Right cardiac atrium (tissue), 5 donors: Measurements from ENCODE around the gene GRAPL. TPM values are rescaled to one million over a fixed set of nuclear protein-coding genes. Genes with fewer than 3 reads are reported as not detected.
A peak's percentile ranks its signal among the peaks of the same experiment; 100 is the strongest.
"Not testable (repeated sequence)": the region's sequence is repeated elsewhere in the genome, so short reads cannot be mapped to it uniquely, and the experiment has no call there.

Source experiments
- ATAC-seq, 2 donors: fragments of 200-7000 bp; cut with Tn5 transposase; one replicate each; pipeline versions ENCODE4 v1.8.0 to v1.9.1; 2020; ENCODE audit warnings: moderate library complexity in 2 of 2, mild to moderate bottlenecking in 1 of 2
- DNase-seq, 3 donors: peaks; one replicate each; pipeline ENCODE4 v3.0.0-alpha.2; 2020
- H3K27ac ChIP-seq: one replicate; pipeline ENCODE4 v1.5.1; 2013; ENCODE audit warnings: mild to moderate bottlenecking, low read length, control low read depth, moderate library complexity
- H3K27me3 ChIP-seq: one replicate; pipeline ENCODE4 v1.6.1; 2013; ENCODE audit not compliant: control insufficient read depth, insufficient read depth
- H3K4me1 ChIP-seq: one replicate; pipeline ENCODE4 v1.6.1; 2013; ENCODE audit warnings: low read length; ENCODE audit not compliant: control insufficient read depth, insufficient read depth
- H3K4me3 ChIP-seq: one replicate; pipeline ENCODE4 v1.5.1; 2013; ENCODE audit warnings: low read length, control low read depth
- H3K9me3 ChIP-seq: one replicate; pipeline ENCODE4 v1.6.1; 2013; ENCODE audit warnings: low read length; ENCODE audit not compliant: control insufficient read depth
- WGBS: extraction: QIAGEN DNeasy Blood & Tissue Kit; methylation state at CpG from one replicate; pipeline ENCODE4 v1.1.7; 2013; 5-methylcytosine and 5-hydroxymethylcytosine counted together
- intact Hi-C, 4 donors: fragments of 100-400 bp; cut with DNase I; formaldehyde crosslinking; loops; one replicate each; pipeline versions ENCODE4 v1.11.0 to v1.14.0; 2022 to 2023
- polyA plus RNA-seq: library from polyadenylated mRNA; stranded (reverse); fragments of 200-250 nt; gene quantifications from one replicate; pipeline ENCODE4 v1.2.3, GENCODE V29; 2013
- total RNA-seq, 4 donors: library from RNA; stranded (reverse); fragmentation: NEBNext Ultra II Directional; extraction: Animal tissue kit (Norgen Biotek cat#: 25700); gene quantifications; one replicate each; pipeline ENCODE4 v1.2.1, GENCODE V29; 2021
- donor health status: healthy with polysubstance abuse.
- donor health status: DM: no; HTN: yes; CAD: no.
- donor health status: DM: no; HTN: no; CAD: no.
- donor health status: DM: no; HTN: yes; CAD: no; lungs with severe emphysema.
- donor health status: DM: yes; HTN: yes; CAD: no.

The GRAPL gene
- total and polyA plus RNA-seq, 5 donors, result 0.76 to 2.5 (median 1.3) TPM

DNA sequence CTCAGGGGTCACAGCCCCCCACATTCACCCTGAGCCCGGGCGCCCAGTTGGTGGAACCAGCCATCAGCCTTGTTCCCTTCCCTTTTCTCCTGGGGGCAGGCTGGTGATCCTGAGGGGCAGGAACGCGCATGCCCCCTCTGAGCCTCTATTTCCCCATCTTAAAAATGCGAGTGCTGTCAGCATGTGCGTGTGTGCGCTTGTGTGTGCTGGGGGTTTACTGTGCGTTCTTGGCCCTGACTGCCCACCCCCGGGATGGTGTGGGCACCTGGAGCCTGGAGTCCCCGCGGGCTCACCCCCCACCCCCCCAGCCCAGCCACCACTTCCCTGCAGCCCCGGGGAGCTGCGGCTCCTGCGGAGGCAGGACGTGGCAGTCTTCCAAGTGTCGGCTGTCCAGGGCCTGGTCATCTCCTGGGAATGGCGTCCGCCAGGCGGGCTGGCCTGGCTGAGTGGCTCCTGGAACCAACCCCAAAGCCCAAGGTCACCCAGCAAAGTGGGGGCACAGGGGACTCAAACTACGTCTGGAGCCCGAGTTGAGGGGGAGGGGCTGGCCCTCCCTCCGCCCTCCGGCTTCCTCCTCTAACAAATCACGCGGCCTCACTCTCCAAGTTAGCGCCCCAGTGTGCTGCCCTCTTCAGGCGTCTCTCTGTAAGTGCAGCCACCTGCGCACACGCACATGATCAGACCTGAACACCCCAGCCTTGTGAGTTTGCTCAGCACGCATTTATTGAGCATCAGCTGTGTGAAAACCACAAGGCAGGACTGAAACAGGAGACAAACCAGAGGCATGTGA lies 14.2 kb downstream of the GRAPL start:
- ATAC-seq (peak; percentile 80 to 87), DNase-seq (peak; percentile 6 to 57 (median 49))
- H3K4me3 ChIP-seq, H3K27me3 ChIP-seq, intact Hi-C loops, H3K27ac ChIP-seq, H3K4me1 ChIP-seq, H3K9me3 ChIP-seq: not testable (repeated sequence)
- 29% methylated on average over 5 of the region's 30 CpGs for WGBS

GRCh38 chr17:19142419-19142818 lies 15.0 kb downstream of the GRAPL start:
- intact Hi-C loops, H3K27me3 ChIP-seq, H3K4me1 ChIP-seq, H3K4me3 ChIP-seq, H3K9me3 ChIP-seq, H3K27ac ChIP-seq: not testable (repeated sequence)
- DNase-seq, result peak; percentile 60 to 84 (median 76)
- no CpG with 5 or more reads among the region's 4 CpGs for WGBS
- peak; percentile 71 to 72 for ATAC-seq

GRCh38 chr17:19143097-19143777 lies 15.8 kb downstream of the GRAPL start:
- ATAC-seq, result peak; percentile 3 to 6

GRCh38 chr17:19144373-19144772 lies 17.0 kb downstream of the GRAPL start:
- intact Hi-C loops, H3K27ac ChIP-seq, H3K4me1 ChIP-seq, H3K27me3 ChIP-seq, H3K4me3 ChIP-seq, H3K9me3 ChIP-seq: not testable (repeated sequence)
- DNase-seq (peak; percentile 1 to 26 (median 15)), ATAC-seq (peak; percentile 10 to 51)
- 11% methylated on average over 2 of the region's 5 CpGs for WGBS

More at GRCh38 chr17:19143097-19143777, 15.8 kb downstream of the GRAPL start:
- H3K4me1 ChIP-seq, H3K27ac ChIP-seq, H3K9me3 ChIP-seq, H3K4me3 ChIP-seq, intact Hi-C loops, DNase-seq, H3K27me3 ChIP-seq: not testable (repeated sequence)
- 40% methylated on average over 1 of the region's 5 CpGs for WGBS

GRCh38 chr17:19145471-19145870 lies 18.1 kb downstream of the GRAPL start:
- H3K4me1 ChIP-seq, H3K9me3 ChIP-seq, intact Hi-C loops, ATAC-seq, DNase-seq, H3K27me3 ChIP-seq, H3K4me3 ChIP-seq, H3K27ac ChIP-seq: not testable (repeated sequence)
- no CpG with 5 or more reads among the region's 11 CpGs for WGBS

DNA sequence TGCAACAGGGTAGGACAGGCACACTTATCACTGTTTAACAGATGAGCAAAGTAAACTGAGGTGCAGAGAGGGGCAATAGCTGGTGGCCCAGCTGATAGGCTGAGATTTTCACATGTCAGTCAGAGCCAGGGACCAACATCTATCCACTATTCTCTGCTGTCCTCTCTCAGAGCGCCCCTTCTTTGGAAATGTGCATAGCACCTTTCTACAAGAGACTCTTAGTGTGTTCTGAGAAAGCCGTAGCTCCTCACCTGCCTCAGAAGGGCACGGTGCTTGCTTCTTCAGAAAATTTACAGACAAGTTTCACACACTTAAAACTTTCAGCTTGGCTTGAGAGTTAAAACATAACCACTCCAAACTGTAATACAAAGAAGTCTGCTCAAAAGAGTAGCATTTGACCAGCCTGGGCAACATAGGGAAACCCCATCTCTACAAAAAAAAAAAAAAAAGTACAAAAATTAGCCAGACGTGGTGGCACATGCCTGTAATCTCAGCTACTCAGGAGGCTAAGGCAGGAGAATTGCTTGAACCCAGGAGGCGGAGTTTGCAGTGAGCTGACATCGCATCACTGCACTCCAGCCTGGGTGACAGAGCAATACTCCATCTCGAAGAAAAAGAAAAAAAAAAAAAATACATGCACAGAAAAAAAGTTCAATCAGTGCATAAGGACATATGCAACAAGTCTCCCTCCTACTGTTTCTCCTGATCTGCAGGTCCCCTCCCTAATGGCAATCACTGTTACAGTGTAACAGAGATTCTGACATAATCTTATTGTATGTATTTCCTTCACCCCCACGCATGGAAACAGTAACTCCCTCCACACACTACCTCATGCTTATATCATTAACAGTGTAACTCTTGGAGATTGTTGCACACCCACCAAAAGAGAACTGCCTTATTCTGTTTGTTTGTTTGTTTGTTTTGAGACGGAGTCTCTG lies 23.6 kb downstream of the GRAPL start:
- DNase-seq, result not testable (repeated sequence)

DNA sequence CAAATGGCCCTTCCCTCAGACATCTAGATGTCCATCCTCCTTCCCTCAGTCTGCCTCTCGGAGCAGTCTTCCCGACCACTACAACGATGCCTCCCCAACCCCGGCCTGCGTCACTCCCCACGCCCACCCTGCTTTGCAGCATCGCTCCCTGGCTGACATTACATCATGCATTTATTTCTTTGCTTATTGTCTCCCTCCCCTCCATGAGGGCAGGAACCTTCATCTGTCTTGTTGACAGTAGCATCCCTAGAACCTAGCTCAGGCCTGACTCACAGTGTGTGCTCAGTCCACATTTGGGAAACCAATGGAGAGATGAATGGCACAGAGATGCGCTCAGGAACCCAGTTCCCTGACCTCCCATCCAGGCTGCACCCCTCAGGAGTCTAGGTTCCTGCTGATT lies 30.2 kb downstream of the GRAPL start:
- H3K9me3 ChIP-seq, ATAC-seq, H3K4me1 ChIP-seq, intact Hi-C loops, H3K27me3 ChIP-seq, H3K27ac ChIP-seq, DNase-seq, H3K4me3 ChIP-seq: not testable (repeated sequence)
- WGBS, result no CpG with 5 or more reads among the region's 8 CpGs

More for the DNA sequence above, 23.6 kb downstream of the GRAPL start:
- ATAC-seq, H3K27ac ChIP-seq, H3K27me3 ChIP-seq, H3K4me1 ChIP-seq, H3K9me3 ChIP-seq, intact Hi-C loops, H3K4me3 ChIP-seq: not testable (repeated sequence)
- no CpG with 5 or more reads among the region's 9 CpGs for WGBS

DNA sequence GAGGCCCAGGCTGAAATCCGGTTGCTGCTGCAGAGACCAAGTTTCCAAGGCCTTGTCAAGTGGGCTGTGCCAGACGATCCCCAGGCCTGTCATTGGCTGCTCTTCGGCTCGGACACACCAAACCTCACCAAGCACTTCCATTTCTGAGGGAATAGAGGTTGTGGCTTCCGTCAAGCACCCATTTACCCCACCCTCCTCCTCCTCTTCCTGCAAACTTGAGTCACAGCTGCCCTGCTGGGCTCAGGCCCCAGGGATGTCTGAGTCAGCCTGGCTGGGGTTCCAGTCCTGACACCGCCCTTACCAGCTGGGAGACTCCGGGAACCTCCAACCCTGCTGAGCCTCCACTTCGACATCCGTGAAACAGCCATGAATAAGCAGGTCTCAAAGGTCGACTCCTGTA lies 31.1 kb downstream of the GRAPL start:
- H3K9me3 ChIP-seq, H3K4me1 ChIP-seq, intact Hi-C loops, DNase-seq, H3K4me3 ChIP-seq, H3K27ac ChIP-seq, H3K27me3 ChIP-seq: not testable (repeated sequence)
- WGBS, result no CpG with 5 or more reads among the region's 10 CpGs
- ATAC-seq, result peak; percentile 60 to 73

GRCh38 chr17:19158938-19159337 lies 31.5 kb downstream of the GRAPL start:
- DNase-seq, H3K27me3 ChIP-seq, H3K9me3 ChIP-seq, intact Hi-C loops, H3K4me3 ChIP-seq, H3K4me1 ChIP-seq, H3K27ac ChIP-seq, ATAC-seq: not testable (repeated sequence)
- no CpG with 5 or more reads among the region's 2 CpGs for WGBS

DNA sequence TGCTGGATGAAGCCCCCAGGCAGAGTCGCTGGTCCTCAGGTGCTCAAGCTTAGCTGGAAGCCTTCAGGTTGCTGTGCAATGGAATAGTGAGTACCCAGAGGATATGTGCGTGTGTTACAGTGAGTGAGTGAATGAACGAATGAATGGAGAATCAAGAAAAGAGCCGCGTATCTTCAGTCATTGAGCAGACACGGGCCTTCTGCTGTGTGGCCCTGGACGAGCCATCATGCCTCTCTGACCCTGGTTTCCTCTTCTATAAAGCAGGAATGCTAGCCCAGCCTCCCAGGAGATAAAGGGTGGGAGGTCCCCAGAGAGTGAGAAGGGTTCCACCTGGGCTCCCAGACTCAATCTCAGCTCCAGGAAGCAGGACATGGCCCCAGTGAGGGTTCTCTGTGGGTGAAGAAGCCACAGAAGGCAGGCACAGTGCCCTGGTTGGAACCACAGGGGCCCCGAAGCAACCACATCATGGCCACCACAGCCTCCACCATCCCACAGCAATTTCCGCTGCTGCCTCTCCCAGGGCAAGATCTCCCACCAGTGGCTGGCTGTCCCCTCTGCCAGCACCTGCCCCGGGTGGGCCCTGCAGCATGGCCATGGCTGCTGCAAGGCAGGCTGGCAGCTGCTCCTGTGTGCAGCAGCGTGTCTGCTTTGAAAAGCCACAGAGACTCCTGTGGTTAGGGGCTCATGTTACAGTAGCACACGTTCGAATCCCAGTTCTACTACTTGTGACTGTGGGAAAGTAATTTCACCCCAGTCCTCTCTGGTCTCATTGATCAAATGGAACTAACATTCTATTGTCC lies 34.1 kb downstream of the GRAPL start:
- intact Hi-C loops, result not testable (repeated sequence)

More for the DNA sequence above, 34.1 kb downstream of the GRAPL start:
- DNase-seq, H3K27ac ChIP-seq, H3K27me3 ChIP-seq, ATAC-seq, H3K4me3 ChIP-seq, H3K9me3 ChIP-seq, H3K4me1 ChIP-seq: not testable (repeated sequence)
- no CpG with 5 or more reads among the region's 13 CpGs for WGBS
